Neutrophil (primary cell): ENCODE results near the gene RBM15B.

Source experiments
- H3K27ac ChIP-seq: fragments of 200-600 bp; sonication (generic); 2 replicates; pipeline ENCODE4 v1.5.1; 2016; ENCODE audit warnings: mild to moderate bottlenecking, moderate library complexity
- H3K27me3 ChIP-seq: fragments of 200-600 bp; sonication (generic); 2 replicates; pipeline ENCODE4 v1.6.0; 2016; ENCODE audit warnings: mild to moderate bottlenecking
- H3K36me3 ChIP-seq: fragments of 200-600 bp; sonication (generic); 2 replicates; pipeline ENCODE4 v1.5.1; 2017
- H3K4me1 ChIP-seq, 2 experiments: fragments of 200-600 bp in 1 of 2; sonication (generic) in 1 of 2; 1 replicate in 1 of 2; 2 replicates in 1 of 2; pipeline versions ENCODE4 v1.5.1 to v1.6.1; 2013 to 2016; ENCODE audit warnings: low read depth in 1 of 2, low read length in 1 of 2, mild to moderate bottlenecking in 1 of 2, moderate library complexity in 1 of 2; ENCODE audit not compliant: control insufficient read depth in 1 of 2, insufficient read depth in 1 of 2
- H3K4me3 ChIP-seq, 2 experiments: fragments of 200-600 bp in 1 of 2; sonication (generic) in 1 of 2; 1 replicate in 1 of 2; 2 replicates in 1 of 2; pipeline ENCODE4 v1.5.1; 2013 to 2016; ENCODE audit warnings: low read depth in 1 of 2, low read length in 1 of 2, mild to moderate bottlenecking in 1 of 2, moderate library complexity in 1 of 2
- H3K9me3 ChIP-seq: fragments of 200-600 bp; sonication (generic); 2 replicates; pipeline ENCODE4 v1.5.1; 2016
- TF ChIP-seq, protein P1 (sequence below): fragments of 200-600 bp; sonication (generic); IDR thresholded peaks from 2 replicates; pipeline ENCODE4 v1.5.1; 2016; ENCODE audit warnings: antibody characterized with exemption

Gene RBM15B

GRCh38 chr3:51379746-51380455 lies 11.2 kb upstream of the RBM15B start:
- TF ChIP-seq, protein P1, sequence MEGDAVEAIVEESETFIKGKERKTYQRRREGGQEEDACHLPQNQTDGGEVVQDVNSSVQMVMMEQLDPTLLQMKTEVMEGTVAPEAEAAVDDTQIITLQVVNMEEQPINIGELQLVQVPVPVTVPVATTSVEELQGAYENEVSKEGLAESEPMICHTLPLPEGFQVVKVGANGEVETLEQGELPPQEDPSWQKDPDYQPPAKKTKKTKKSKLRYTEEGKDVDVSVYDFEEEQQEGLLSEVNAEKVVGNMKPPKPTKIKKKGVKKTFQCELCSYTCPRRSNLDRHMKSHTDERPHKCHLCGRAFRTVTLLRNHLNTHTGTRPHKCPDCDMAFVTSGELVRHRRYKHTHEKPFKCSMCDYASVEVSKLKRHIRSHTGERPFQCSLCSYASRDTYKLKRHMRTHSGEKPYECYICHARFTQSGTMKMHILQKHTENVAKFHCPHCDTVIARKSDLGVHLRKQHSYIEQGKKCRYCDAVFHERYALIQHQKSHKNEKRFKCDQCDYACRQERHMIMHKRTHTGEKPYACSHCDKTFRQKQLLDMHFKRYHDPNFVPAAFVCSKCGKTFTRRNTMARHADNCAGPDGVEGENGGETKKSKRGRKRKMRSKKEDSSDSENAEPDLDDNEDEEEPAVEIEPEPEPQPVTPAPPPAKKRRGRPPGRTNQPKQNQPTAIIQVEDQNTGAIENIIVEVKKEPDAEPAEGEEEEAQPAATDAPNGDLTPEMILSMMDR = no peak
- Histone ChIP-seq H3K27me3 (no peaks in the 10 kb centered on the region), H3K4me3 (no peak overlapping the region), H3K36me3 (no peaks in the 10 kb centered on the region), H3K9me3 (no peaks in the 10 kb centered on the region), H3K27ac (no peak overlapping the region), H3K4me1 (peaks cover 7 to 12% of the 10 kb centered on the region in 2 experiments)

DNA sequence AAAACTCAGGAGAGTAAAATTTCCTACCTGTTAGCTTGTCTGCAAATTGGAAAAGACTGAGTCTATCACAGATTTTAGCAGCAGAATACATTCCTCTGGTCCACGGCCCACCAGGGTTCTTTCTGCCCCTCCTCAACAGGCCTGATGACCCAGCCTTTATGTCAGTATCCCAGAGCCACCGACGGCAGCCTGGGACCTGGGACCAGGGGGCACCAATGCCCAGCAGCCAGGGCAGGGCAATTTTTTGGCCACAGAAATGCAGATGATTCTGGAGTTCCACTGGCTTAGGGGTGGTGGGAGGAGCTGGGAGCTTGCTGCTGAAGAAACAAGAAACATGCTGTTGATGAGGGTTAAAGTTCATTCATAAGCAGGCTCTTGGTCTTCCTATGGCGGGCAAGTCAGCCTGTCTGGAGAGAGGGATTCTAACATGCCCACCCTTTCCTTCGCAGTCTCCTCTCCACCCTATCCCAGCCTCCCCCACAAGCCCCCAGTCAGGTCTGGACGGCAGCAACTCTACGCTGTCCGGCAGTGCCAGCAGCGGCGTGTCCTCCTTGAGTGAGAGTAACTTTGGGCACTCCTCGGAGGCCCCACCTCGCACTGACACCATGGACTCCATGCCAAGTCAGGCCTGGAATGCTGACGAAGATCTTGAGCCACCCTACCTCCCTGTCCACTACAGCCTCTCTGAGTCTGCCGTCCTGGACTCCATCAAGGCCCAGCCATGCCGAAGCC lies 10.3 kb upstream of the RBM15B start:
- TF ChIP-seq, protein P1 = no peak
- no peak overlapping the region for H3K27ac ChIP-seq
- peaks cover 13 to 16% of the 10 kb centered on the region in 2 experiments for H3K4me1 ChIP-seq
- no peaks in the 10 kb centered on the region for H3K27me3 ChIP-seq
- no peaks in the 10 kb centered on the region for H3K36me3 ChIP-seq
- H3K4me3 ChIP-seq = no peak overlapping the region
- no peaks in the 10 kb centered on the region for H3K9me3 ChIP-seq

DNA sequence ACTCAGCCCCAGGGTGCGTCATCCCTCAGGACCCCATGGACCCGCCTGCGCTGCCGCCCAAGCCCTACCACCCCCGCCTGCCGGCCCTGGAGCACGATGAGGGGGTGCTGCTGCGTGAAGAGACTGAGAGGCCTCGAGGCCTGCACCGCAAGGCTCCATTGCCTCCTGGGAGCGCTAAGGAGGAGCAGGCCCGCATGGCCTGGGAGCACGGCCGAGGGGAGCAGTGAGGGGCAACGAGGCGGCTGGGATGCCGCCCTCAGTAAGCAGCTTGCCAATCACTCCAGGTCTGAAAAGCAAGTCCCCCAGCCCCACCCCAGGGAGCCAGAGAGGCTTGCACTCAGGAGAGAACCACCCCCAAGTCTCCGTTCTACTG lies 9.8 kb upstream of the RBM15B start:
- Histone ChIP-seq H3K27me3 (no peaks in the 10 kb centered on the region), H3K4me1 (peaks cover 18 to 22% of the 10 kb centered on the region in 2 experiments), H3K4me3 (no peak overlapping the region), H3K36me3 (no peaks in the 10 kb centered on the region), H3K9me3 (no peaks in the 10 kb centered on the region), H3K27ac (no peak overlapping the region)
- TF ChIP-seq, protein P1 = no peak

GRCh38 chr3:51382076-51382745 lies 8.9 kb upstream of the RBM15B start:
- H3K4me3 ChIP-seq = no peak overlapping the region
- peaks cover 27 to 30% of the 10 kb centered on the region in 2 experiments for H3K4me1 ChIP-seq
- no peaks in the 10 kb centered on the region for H3K36me3 ChIP-seq
- no peaks in the 10 kb centered on the region for H3K27me3 ChIP-seq
- H3K27ac ChIP-seq = no peak overlapping the region
- no peaks in the 10 kb centered on the region for H3K9me3 ChIP-seq
- TF ChIP-seq, protein P1 = no peak

DNA sequence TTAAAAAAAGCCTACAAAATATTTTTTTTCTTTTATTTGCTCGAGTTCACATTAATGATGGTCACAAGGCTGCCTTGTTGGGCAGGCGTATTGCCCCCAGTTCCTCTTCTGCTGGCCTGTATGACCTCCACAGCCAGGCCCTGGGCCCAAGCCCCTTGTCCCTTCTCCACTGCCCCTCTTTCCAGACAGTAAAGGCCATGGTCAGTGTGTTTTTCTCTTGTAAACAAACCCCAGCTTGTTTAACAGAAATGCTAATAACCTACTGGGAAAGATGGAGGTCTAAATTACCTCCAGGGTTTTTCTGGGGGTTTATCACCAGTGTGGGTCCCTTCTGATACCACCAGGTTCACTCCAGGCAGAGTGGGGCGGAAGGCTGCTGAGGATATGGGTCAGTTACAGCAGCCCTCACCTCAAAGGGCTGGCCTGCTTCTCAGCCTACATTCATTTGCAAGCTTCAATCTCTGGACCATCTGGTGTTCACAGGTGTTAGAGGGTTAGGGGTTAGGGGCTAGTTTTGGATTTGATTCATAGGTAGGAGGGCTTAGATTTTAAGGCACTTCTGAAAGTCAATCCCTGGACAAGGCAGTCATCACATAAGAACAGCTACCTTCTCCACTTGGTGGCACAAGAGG lies 8.0 kb upstream of the RBM15B start:
- H3K27ac ChIP-seq = no peak overlapping the region
- H3K36me3 ChIP-seq = peaks cover 5% of the 10 kb centered on the region
- no peaks in the 10 kb centered on the region for H3K27me3 ChIP-seq
- TF ChIP-seq, protein P1 = no peak
- H3K9me3 ChIP-seq = no peaks in the 10 kb centered on the region
- no peak overlapping the region for H3K4me3 ChIP-seq
- H3K4me1 ChIP-seq = peaks cover 30 to 35% of the 10 kb centered on the region in 2 experiments
